Activated naive CD8-positive, alpha-beta T cell treated with anti-CD3 and anti-CD28 coated beads, Interleukin-2, amount 10 ng/mL, durations not matched to agents 7 days and 5 days (primary cell): ENCODE results near the gene PSMD8. TPM values are rescaled to one million over a fixed set of nuclear protein-coding genes. Genes with fewer than 3 reads are reported as not detected.

Experiments used
- ATAC-seq: fragments of 150-1000 bp; cut with Tn5 transposase; one replicate; pipeline ENCODE4 v1.10.0; 2021; ENCODE audit warnings: low read depth, moderate library complexity
- POLR2A ChIA-PET: fragments of 350-600 bp; sonication (Branson Sonifier 250); formaldehyde crosslinking; loops from one replicate; lab custom pipeline; 2021; ENCODE audit warnings: antibody characterized with exemption; lab: Charles Lee
- DNase-seq: peaks from one replicate; pipeline ENCODE4 v3.0.0; 2021
- H3K27ac Mint-ChIP-seq: one replicate; pipeline ENCODE4 v1.8.0; 2022; ENCODE audit warnings: mild to moderate bottlenecking, mixed read lengths
- H3K27me3 Mint-ChIP-seq: one replicate; pipeline ENCODE4 v1.8.0; 2022; ENCODE audit warnings: mild to moderate bottlenecking, moderate library complexity, mixed read lengths
- H3K36me3 Mint-ChIP-seq: one replicate; pipeline ENCODE4 v1.8.0; 2021; ENCODE audit warnings: mild to moderate bottlenecking, mixed read lengths
- H3K4me1 Mint-ChIP-seq: one replicate; pipeline ENCODE4 v1.8.0; 2021; ENCODE audit warnings: mixed read lengths
- H3K4me3 Mint-ChIP-seq: one replicate; pipeline ENCODE4 v1.8.0; 2022; ENCODE audit warnings: mild to moderate bottlenecking, moderate library complexity, mixed read lengths
- H3K9me3 Mint-ChIP-seq: one replicate; pipeline ENCODE4 v1.8.0; 2021; ENCODE audit warnings: mixed read lengths
- total RNA-seq, 2 experiments: library from RNA; stranded (reverse); gene quantifications; one replicate each; pipeline ENCODE4 v1.2.3, GENCODE V29; 2021

The PSMD8 gene
- total RNA-seq, 2 experiments from 2014 or later: 127 to 131 TPM

DNA sequence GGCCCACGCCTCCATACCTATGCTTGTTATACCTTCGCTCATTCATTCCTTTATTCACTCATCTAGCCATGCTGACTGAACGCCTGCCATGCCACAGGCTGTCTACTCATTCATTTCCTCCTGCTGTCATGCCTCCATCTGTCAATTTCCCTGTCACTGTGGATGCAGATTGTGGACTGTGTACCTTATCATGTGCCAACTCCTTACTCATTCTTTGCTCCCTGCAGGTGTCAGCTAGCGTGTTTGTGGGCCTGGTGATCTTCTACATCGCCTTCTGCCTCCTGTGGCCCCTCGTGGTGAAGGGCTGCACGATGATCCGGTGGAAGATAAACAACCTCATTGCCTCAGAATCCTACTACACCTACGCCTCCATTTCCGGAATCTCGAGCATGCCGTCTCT is 4.1 kb upstream of the PSMD8 start:
- H3K27me3 Mint-ChIP-seq: peaks cover 2% of the 10 kb centered on the region
- H3K27ac Mint-ChIP-seq: no peak overlapping the region
- H3K36me3 Mint-ChIP-seq: peaks cover 7% of the 10 kb centered on the region
- POLR2A ChIA-PET: no interaction called here
- no peaks in the 10 kb centered on the region for H3K9me3 Mint-ChIP-seq
- DNase-seq: no peak
- no peak for ATAC-seq
- H3K4me3 Mint-ChIP-seq: no peak overlapping the region
- H3K4me1 Mint-ChIP-seq: peaks cover 9% of the 10 kb centered on the region

DNA sequence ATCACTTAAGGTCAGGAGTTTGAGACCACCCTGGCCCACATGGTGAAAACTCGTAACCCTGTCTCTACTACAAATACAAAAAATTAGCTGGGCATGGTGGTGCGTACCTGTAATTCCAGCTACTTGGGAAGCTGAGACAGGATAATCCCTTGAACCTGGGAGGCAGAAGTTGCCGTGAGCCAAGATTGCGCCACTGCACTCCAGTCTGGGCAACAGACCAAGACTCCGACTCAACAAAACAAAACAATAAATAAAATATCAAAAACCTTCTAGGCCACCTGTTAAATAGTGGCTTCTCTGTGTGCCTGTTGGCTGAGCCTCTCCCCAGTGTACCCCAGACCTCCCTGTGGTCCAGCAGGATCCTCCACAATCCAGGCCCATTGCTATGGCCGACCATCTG is 3.3 kb upstream of the PSMD8 start:
- DNase-seq (no peak), ATAC-seq (no peak)
- peaks cover 2% of the 10 kb centered on the region for H3K27me3 Mint-ChIP-seq
- POLR2A ChIA-PET: no interaction called here
- H3K36me3 Mint-ChIP-seq: peaks cover 8% of the 10 kb centered on the region
- H3K4me3 Mint-ChIP-seq: no peak overlapping the region
- no peaks in the 10 kb centered on the region for H3K9me3 Mint-ChIP-seq
- H3K4me1 Mint-ChIP-seq: peaks cover 14% of the 10 kb centered on the region
- no peak overlapping the region for H3K27ac Mint-ChIP-seq

DNA sequence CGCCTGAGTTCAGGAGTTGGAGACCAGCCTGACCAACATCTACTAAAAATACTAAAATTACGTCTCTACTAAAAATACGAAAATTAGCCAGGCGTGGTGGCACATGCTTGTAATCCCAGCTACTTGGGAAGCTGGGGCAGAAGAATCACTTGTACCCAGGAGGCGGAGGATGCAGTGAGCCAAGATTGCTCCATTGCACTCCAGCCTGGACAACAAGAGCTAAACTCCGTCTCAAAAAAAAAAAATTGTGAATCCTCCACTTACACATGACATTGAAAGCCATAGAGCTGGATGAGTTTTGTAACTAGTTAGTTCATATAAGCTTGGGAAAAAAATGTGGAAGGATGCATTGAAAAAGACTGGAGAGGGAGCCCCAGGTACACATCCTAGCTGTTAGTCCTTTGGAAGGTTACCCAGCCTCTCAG is 452 bp upstream of the PSMD8 start:
- POLR2A ChIA-PET: interaction anchor here (0.5 to 2.1 kb wide), 28 partner anchors 10 to 557 kb away, joined by 3 to 26 read pairs (median 4); partner anchors contain the start of genes CATSPERG, EIF3K, FAM98C and GGN
- ATAC-seq (no peak), DNase-seq (no peak)
- no peaks in the 10 kb centered on the region for H3K9me3 Mint-ChIP-seq
- peaks cover 22% of the 10 kb centered on the region for H3K4me1 Mint-ChIP-seq
- peaks cover 15% of the 10 kb centered on the region for H3K36me3 Mint-ChIP-seq
- H3K27me3 Mint-ChIP-seq: peaks cover 2% of the 10 kb centered on the region
- H3K4me3 Mint-ChIP-seq: peak overlapping the region; percentile 99
- H3K27ac Mint-ChIP-seq: peak overlapping the region; percentile 98

DNA sequence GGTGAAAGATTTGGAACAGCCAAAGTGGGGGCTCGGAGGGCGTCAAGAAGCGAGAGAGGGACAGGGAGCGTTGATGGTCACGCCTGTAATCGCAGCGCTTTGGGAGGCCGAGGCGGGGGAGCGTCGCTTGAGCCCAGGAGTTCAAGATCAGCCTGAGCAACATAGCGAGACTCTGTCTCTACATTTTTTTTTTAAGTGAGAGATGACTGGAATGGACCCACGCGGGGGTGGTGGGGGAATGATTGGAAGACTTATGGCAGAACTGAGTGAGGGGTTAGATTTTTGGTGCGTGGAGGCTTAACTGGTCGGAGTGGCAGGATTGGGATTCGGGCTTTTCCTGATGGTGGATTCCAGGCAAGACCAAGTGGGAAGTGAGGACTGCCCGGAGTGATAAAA is 725 bp downstream of the PSMD8 start:
- H3K27me3 Mint-ChIP-seq: peaks cover 2% of the 10 kb centered on the region
- ATAC-seq: no peak

DNA sequence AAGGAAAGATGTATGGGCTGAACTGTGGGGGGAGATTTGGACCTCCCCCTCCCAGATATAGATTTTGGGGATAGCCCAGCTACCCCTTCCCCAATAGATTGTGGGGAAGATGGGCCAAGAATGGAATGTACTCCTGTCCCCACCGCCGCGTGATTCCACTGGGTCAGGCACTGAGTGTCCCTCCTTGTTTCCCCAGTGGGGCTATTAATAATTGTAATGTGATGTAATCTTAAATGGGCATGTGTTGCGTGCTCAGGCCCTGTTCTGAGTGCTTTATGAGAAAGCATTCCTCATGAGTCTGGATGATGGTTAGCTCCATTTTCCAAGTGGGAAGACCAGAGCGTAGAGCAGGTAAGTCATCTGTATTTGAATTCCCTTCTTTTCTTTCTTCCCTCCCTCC is 1.4 kb downstream of the PSMD8 start:
- DNase-seq: no peak

More for the DNA sequence above, 725 bp downstream of the PSMD8 start:
- no peak for DNase-seq
- Mint-ChIP-seq H3K27ac (peak overlapping the region; percentile 98), H3K4me3 (peak overlapping the region; percentile 99), H3K4me1 (peaks cover 23% of the 10 kb centered on the region), H3K9me3 (no peaks in the 10 kb centered on the region), H3K36me3 (peaks cover 20% of the 10 kb centered on the region)
- POLR2A ChIA-PET: interaction anchor here (0.8 to 2.1 kb wide), 12 partner anchors 9 to 525 kb away, joined by 3 to 26 read pairs (median 6); partner anchors contain the start of genes CATSPERG, EIF3K, FAM98C and GGN

DNA sequence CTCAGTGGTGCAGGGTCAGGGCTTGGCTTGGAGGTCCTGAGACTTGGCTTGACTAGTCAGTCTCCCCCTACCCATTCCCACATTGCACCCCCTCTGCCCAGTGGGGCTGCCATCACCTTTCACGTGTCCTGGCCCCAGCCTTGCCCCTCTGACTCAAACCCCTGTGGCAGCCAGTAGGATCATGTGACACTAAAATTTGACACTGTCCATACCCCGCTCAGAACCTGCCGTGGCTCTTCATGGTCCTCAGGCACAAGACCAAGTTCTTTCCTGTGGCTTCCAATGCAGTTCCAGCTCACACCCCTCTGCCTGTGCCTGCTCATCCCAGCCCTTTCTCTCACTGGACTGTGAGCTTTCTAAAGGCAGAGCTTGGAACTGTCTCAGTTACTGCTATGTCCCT is 2.2 kb downstream of the PSMD8 start:
- peak overlapping the region; percentile 99 for H3K4me3 Mint-ChIP-seq
- peaks cover 24% of the 10 kb centered on the region for H3K36me3 Mint-ChIP-seq
- H3K27me3 Mint-ChIP-seq: peaks cover 2% of the 10 kb centered on the region
- POLR2A ChIA-PET: interaction anchor here (1.1 kb wide), 1 partner anchor 11 kb away, joined by 5 read pairs; the partner anchor contains the start of gene GGN
- ATAC-seq (no peak), DNase-seq (no peak)
- peak overlapping the region; percentile 37 for H3K27ac Mint-ChIP-seq
- no peaks in the 10 kb centered on the region for H3K9me3 Mint-ChIP-seq
- peaks cover 23% of the 10 kb centered on the region for H3K4me1 Mint-ChIP-seq

More for the DNA sequence above, 1.4 kb downstream of the PSMD8 start:
- H3K27me3 Mint-ChIP-seq: peaks cover 2% of the 10 kb centered on the region
- H3K9me3 Mint-ChIP-seq: no peaks in the 10 kb centered on the region
- ATAC-seq: no peak
- POLR2A ChIA-PET: interaction anchor here (1.1 to 2.1 kb wide), 2 partner anchors 8 to 12 kb away, joined by 5 to 7 read pairs; partner anchors contain the start of gene GGN
- peaks cover 23% of the 10 kb centered on the region for H3K4me1 Mint-ChIP-seq
- no peak overlapping the region for H3K27ac Mint-ChIP-seq
- peak overlapping the region; percentile 99 for H3K4me3 Mint-ChIP-seq
- peaks cover 20% of the 10 kb centered on the region for H3K36me3 Mint-ChIP-seq

DNA sequence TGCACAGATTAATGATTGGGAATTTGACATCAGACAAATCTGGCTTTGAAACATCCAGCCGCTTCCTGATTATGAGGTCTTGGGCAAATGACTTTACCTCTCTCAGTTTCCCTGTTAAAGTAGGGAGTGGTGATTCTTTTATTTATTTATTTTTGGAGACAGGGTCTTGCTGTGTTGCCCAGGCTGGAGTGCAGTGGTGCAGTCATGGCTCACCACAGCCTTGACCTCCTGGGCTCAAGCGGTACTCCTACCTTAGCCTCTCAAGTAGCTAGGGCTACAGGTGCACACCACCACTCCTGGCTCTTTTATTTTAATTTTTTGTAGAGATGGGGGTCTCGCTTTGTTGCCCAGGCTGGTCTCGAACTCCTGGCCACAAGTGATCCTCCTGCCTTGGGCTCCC is 2.7 kb downstream of the PSMD8 start:
- no peak overlapping the region for H3K4me3 Mint-ChIP-seq
- H3K9me3 Mint-ChIP-seq: no peaks in the 10 kb centered on the region
- no peak for ATAC-seq
- peaks cover 28% of the 10 kb centered on the region for H3K36me3 Mint-ChIP-seq
- H3K4me1 Mint-ChIP-seq: peaks cover 23% of the 10 kb centered on the region
- no peak overlapping the region for H3K27ac Mint-ChIP-seq
- POLR2A ChIA-PET: interaction anchor here (1.0 to 1.5 kb wide), 2 partner anchors 11 to 17 kb away, joined by 3 to 4 read pairs; partner anchors contain the start of gene GGN
- no peak for DNase-seq
- H3K27me3 Mint-ChIP-seq: peaks cover 2% of the 10 kb centered on the region

DNA sequence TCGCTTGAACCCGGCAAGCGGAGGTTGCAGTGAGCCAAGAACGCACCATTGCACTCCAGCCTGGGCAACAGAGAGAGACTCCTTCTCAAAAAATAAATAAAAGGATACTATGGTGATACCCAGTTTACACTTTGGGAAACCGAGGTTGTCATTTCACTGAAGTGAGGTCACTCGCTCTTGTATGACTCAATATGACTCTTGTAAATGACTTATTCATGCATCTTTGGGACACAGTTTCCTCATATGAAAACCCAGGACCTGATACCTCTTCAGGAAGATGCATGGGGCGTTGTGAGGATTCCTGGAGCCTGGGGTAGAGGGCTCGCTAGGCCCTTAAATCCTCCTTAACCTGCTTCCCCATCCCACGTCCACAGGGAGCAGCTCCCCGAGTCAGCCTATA is 4.5 kb downstream of the PSMD8 start:
- DNase-seq (no peak), ATAC-seq (no peak)
- Mint-ChIP-seq H3K4me1 (peaks cover 23% of the 10 kb centered on the region), H3K36me3 (peaks cover 32% of the 10 kb centered on the region), H3K4me3 (no peak overlapping the region), H3K27me3 (no peaks in the 10 kb centered on the region), H3K9me3 (no peaks in the 10 kb centered on the region), H3K27ac (no peak overlapping the region)
- POLR2A ChIA-PET: no interaction called here

DNA sequence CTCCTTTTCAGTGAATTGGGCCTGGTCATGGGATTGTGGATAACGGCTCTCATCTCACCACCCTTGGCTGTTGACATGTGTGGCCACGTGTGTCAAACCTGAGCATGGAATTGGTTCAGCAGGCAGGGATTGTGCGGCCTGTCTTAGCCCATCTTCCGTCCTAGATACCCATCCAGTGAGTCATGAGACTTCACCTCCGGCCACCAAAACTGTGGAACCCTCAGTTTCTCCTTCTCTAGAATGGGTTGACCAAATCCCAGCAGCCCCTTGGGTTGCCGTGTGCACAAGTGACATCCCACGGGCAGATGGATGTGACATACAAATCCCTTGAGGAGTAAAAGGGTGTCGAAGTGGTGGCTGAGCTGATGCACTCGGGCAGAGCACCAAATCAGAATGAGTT is 6.8 kb downstream of the PSMD8 start:
- Mint-ChIP-seq H3K9me3 (no peaks in the 10 kb centered on the region), H3K27ac (no peak overlapping the region), H3K4me3 (no peak overlapping the region), H3K27me3 (no peaks in the 10 kb centered on the region), H3K36me3 (peaks cover 32% of the 10 kb centered on the region), H3K4me1 (peaks cover 9% of the 10 kb centered on the region)
- DNase-seq (no peak), ATAC-seq (no peak)
- POLR2A ChIA-PET: interaction anchor here (1.2 kb wide), 1 partner anchor 14 kb away, joined by 5 read pairs; no protein-coding TSS in a partner anchor

DNA sequence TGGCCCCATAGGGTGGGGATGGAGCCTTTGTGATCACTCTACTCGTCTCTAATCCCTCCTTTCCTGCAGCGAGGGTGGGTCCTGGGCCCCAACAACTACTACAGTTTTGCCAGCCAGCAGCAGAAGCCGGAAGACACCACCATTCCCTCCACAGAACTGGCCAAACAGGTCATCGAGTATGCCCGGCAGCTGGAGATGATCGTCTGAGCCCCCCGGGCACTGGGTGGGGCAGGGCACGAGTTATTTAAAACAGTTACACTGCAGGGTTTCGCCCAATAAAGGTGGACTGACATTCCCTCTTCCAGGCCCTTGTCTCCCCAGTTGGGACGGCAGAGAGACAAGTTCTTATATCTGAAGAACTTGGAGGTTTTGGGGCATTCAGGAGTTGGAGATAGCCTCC is 8.8 kb downstream of the PSMD8 start:
- DNase-seq: no peak
- no peak for ATAC-seq
- Mint-ChIP-seq H3K9me3 (no peaks in the 10 kb centered on the region), H3K27me3 (peaks cover 10% of the 10 kb centered on the region), H3K4me1 (peaks cover 10% of the 10 kb centered on the region), H3K36me3 (peaks cover 32% of the 10 kb centered on the region), H3K27ac (no peak overlapping the region), H3K4me3 (no peak overlapping the region)
- POLR2A ChIA-PET: no interaction called here

DNA sequence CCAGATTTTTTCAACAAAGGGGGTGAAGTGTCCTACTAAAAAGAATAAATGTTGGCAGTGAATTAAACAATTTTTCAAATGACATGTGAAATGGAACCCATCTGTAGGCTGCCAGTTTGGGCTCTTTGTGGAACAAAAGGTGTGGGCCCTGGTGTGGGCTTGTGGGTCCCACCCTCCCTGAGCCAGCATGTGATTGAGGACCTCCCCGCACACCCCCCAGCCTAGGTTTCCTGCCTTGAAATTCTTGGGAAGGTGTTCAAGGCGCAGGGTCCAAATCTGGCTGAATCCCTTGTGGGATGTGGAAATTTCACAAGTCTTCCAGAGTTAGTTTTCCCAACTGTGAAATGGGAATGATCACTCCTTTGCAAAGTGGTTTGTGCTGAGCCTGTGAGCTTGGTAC is 9.4 kb downstream of the PSMD8 start:
- Mint-ChIP-seq H3K27ac (no peak overlapping the region), H3K36me3 (peaks cover 31% of the 10 kb centered on the region), H3K4me1 (peaks cover 11% of the 10 kb centered on the region), H3K4me3 (no peak overlapping the region), H3K27me3 (peaks cover 12% of the 10 kb centered on the region), H3K9me3 (no peaks in the 10 kb centered on the region)
- no peak for ATAC-seq
- POLR2A ChIA-PET: interaction anchor here (1.3 to 1.5 kb wide), 2 partner anchors 9 to 10 kb away, joined by 3 to 7 read pairs; partner anchors contain the start of gene PSMD8
- no peak for DNase-seq

DNA sequence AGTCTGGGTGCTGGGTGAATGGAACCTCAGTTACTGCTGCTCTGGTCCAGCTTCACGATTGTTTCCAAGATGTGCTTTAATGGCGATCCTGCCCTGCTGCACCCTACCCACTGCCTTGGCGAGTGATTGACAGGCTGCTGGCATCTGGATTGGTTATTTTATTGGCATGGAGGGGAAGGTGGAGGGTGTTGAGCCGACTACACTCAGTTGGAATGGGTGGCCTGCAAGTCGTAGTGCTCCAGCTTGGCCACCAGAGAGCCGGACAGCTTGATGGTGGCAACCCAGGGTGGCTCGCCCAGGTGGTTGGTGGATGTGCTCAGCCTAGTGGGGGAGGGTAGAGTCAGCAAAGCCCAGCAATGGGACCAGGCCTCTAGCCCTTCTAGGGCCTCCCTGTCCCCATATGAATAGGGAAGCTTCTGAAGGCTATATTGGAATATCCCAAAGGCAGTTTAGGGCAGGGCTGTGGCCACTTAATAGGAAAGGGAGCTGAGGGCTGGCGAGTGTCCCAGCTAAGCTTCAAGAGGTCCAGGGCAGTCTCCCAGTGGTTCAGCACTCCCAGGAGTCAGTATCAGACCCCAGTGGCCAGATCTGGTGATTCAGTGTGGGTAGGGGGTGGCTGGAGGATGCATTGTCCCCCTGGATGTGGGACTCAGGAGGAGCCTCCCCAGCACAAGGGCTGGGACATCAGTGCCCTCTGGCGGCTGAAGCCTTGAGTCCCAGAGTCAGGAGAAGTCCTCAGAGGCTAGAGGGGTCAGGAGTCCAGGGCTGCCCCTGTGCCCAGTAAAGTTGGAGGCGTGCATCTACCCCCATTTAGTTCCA is 10.0 kb downstream of the PSMD8 start:
- H3K36me3 Mint-ChIP-seq: peaks cover 29% of the 10 kb centered on the region
- H3K27ac Mint-ChIP-seq: no peak overlapping the region
- H3K4me1 Mint-ChIP-seq: peaks cover 11% of the 10 kb centered on the region
- H3K4me3 Mint-ChIP-seq: no peak overlapping the region
- POLR2A ChIA-PET: interaction anchor here (1.3 to 1.5 kb wide), 2 partner anchors 10 kb away, joined by 3 to 7 read pairs; partner anchors contain the start of gene PSMD8
- peaks cover 14% of the 10 kb centered on the region for H3K27me3 Mint-ChIP-seq
- no peak for DNase-seq
- no peaks in the 10 kb centered on the region for H3K9me3 Mint-ChIP-seq
- no peak for ATAC-seq

DNA sequence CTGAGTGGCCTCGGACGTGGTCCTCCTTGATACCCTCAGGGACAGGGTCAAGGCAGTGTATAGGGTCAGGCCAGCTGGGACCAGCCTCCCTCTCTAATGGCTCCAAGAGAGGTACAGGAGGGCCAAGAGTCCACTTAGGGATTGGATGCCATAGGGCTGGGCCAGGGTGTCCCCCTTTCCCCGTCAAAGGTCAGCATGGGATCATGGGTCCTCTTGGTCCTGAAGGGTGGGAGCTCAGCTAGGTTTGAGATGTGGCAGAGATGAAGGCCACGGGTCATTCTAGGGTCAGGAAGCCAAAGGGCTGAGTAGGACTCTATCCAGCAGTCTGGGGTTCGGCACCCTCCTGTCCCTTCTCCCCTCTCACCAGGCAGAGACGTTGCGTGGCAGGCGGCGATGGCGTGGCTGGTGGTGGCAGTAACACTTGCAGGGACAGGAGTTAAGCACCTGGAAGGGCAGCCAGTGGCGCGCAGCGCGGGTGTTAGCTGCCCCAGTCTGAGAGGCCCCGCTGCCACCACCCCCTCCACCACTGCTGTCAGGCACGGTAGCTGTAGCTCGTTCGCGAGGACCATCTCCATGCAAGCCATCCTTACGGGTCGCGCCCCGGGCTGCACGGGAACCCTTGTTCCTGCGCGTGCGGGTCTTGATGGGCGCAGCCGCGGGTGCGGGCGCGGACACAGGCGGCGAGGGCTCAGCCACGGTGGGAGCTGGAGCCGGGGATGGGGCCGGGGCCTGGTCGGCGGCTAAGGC is 10.9 kb downstream of the PSMD8 start:
- no peak for DNase-seq
- POLR2A ChIA-PET: interaction anchor here (0.8 to 1.5 kb wide), 3 partner anchors 10 to 11 kb away, joined by 3 to 7 read pairs (median 3); partner anchors contain the start of gene PSMD8
- Mint-ChIP-seq H3K36me3 (peaks cover 26% of the 10 kb centered on the region), H3K4me1 (peaks cover 11% of the 10 kb centered on the region), H3K27ac (no peak overlapping the region), H3K27me3 (peaks cover 22% of the 10 kb centered on the region), H3K4me3 (no peak overlapping the region), H3K9me3 (no peaks in the 10 kb centered on the region)
- ATAC-seq: no peak
